IPS-NIHi11 (cell line): ENCODE measurements around the gene BRF1.

ENCODE experiments used
- DNase-seq: peaks from one replicate; pipeline ENCODE4 v3.0.0; 2012; ENCODE audit warnings: mixed read lengths, low spot score

BRF1 gene

GRCh38 chr14:105208738-105209075, 92.1 kb downstream of the BRF1 start:
- no peak for DNase-seq

DNA sequence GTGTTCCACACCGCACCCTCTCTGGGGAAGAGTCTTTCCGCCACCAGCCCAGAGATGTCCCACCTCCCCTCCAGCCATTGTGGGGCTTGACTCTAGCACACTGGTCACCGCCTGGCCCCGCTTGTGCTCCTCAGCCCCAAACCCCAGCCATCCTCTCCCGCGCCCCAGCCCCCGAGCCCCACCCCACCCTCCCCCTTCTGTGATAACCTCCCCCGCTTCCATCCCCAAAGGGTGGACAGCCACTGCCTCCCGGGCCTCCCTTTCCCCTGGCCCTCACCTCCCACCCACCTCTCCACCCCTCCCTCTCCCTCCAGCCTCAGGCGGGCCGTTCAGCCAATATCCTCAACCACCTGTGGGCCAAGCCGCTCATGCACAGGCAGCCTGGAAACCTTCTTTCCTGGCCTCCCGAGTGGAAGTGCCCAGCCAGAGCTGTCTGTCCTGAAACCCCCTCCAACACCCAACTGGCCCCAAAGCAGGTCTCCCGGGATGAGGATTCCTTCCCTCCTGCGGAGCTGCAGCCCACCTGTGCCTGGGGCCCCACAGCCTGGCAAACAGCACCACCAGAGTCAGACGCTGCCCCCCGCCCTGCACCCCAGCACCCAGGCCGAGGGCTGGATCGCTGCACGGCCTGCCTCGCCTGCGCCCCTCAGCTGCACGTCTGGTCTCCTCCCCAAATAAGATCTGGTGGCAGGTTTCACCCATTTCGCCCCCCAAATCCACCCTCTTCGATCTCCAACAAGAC, 92.6 kb downstream of the BRF1 start:
- DNase-seq: no peak

DNA sequence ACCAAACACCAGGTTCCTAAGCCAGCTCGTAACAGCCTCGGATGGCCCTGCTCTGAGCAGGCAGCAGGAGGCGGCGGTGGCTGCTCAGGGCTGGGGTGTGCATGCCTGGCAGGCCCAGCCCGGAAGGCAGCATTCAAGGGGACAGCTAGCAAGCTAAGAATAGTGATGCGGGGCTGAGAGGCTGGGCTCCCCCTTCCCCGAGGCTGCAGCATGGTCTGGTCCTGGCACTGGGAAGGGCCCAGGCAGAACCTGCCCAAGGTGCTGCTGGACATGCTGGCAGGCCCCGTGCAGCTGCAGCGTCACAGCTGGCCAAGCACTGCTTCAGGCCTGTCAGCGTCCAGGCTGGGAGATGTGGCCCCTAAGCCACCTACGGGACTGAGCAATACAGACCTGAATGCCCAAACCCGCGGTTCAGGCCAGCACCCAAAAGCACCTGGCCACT, 93.3 kb downstream of the BRF1 start:
- DNase-seq: peak; percentile 75

DNA sequence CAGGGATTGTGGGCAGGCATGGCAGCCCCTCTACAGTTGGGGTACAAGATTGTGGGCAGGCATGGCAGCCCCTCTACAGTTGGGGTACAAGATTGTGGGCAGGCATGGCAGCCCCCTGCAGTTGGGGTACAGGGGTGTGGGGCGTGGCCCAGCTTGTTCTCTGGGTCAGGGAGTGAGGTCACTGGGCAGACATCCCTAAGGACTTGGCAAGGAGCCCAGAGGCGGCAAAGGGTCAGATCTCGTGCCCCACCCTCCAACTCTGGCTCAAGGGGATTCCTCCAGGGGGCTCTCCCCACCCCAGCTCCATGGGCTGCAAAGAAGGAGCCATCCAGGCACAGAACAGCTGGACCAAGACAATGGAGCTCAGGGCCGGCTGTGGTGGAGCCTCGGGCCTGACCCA, 93.9 kb downstream of the BRF1 start:
- DNase-seq: no peak

GRCh38 chr14:105205673-105206208, 95.1 kb downstream of the BRF1 start:
- no peak for DNase-seq

DNA sequence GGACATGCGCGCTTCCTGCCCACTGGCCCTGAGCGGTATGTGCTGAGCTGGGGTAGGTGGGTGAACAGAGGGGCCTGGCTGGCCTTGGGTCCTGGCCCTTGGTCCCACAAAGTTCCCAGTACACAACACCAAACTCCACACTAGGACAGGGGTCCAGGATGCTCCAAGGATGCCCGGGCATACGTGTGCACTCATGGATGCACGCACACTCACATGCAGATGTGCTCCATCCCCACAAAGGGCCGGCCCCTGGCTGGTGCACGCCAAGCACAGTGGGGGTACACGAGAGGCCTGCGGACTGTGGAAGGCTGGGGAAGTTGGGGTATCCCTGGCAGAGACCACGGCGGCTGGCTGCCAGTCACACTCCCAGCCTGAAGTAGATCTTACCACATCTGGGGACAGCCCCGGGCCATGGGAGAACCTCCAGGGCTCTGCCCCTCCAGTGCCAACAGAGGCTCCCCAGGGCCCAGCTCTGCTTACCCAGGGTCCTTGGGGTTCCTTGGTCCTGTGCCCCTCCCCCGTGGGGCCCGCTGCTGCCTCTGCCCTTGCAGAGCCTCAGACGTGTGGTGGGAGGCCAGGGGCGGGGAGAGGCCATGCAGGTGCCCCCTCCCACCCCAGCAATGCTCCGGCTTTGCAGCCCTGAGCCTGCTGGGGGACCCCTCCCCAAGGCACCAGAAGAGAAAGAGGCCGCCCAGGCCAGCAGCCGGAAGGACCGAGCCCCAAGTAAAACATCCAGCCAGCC, 95.7 kb downstream of the BRF1 start:
- no peak for DNase-seq

- DNase-seq: no peak
These were observed 96.4 kb downstream of the BRF1 start for GRCh38 chr14:105204206-105204930.

DNA sequence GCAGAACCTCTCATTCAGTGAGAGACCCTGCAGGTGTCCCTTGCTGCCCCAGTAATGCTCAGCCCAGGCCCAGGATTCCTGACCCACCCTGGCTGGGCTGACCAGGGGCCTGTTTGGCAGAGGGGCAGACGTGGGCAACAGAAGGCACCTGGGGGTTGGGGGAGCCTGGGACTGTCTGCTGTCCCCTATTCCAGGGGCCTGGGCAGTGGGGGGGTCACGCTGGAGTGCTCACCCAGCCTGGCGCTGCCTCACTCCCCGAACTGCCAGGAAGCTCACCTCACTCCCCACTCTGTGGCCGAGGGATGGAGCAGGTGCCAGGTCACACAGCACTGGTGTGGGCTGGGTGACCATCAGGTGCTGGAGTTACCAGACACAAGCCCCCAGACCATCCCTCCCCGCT, 97.1 kb downstream of the BRF1 start:
- no peak for DNase-seq

DNA sequence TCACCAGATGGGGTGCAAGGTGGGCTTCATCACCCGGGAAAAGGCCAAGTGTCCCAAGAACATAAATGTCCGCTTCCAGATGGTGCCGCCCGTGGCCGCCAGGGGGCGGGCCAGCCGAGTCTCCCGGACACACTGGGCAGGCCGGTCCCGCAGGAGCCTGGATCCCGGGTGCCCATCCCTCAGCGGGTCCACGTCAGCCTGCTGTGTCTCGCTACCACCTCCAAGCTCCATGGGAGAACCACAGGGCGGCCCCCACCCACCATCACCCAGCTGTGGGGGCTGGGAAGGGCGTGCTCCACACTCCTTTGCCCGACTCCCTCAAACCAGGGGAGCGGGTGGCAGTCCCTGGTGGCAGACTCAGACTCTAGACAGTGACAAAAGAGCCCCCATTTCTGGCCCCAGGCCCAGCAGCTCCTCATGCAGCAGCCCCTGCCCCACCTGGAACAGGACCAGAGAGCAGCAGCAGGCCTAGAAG, 97.7 kb downstream of the BRF1 start:
- peak; percentile 92 for DNase-seq

GRCh38 chr14:105201925-105202513, 98.8 kb downstream of the BRF1 start:
- DNase-seq: no peak

DNA sequence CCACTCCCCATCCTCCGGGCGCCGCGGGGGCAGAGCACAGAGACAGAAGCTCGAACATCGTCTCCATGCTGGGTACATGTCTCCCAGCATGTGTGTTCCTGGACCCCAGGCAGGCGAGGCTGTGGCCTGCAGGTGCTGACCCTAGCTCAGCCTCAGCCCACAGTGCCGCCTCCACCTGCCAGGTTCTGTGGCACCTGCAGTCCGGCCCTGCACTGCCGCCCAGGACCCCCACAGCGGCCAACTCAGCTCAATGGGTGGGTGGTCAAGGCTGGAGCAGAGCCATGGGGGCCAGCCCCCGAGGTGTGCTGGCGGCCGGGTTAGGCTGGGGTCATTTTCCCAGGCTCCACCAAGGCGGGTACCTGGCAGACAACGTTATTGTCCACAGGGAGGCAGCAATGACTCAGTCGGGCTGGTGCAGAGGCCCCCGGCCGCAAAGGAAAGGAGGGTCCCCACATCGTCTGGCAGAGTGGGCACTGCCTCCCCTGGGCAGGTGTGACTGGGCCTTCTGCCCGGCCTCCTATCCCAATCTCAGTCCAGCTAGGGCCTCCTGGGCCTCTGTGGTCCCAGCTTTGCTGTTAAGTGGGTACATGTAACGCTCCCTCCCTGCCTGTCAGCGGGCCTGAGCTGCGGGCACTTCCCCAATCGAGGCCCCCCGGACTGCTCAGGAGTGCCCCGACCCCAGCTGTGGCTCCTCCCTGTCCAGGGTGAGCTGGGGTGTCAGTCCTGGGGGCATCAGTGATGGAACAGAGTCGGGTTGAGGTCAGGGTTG, 99.5 kb downstream of the BRF1 start:
- DNase-seq: peak; percentile 67

GRCh38 chr14:105200641-105201040, 100.2 kb downstream of the BRF1 start:
- DNase-seq: no peak

GRCh38 chr14:105200074-105200473, 100.7 kb downstream of the BRF1 start:
- DNase-seq: no peak

DNA sequence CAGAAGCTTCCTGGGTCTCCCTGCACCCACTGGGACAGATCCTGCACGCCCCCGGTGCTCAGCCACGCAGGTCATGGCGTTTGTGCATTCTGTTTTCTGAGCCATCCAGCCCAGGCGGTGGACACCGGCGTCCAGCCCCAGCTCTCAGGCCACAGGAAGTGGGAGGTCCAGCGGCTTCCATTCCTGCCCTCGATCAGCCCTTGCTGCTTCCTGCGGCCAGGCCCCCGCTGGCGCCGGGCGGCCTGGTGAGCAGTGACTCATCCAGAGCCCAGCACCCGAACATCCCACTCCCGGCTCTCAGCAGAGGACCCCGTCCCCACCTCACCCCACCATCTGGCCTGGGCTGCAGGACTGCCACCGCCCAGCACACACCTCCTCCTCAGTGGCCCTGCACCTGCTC, 101.7 kb downstream of the BRF1 start:
- DNase-seq: no peak

- no peak for DNase-seq
These were observed 102.2 kb downstream of the BRF1 start for GRCh38 chr14:105198588-105198987.

DNA sequence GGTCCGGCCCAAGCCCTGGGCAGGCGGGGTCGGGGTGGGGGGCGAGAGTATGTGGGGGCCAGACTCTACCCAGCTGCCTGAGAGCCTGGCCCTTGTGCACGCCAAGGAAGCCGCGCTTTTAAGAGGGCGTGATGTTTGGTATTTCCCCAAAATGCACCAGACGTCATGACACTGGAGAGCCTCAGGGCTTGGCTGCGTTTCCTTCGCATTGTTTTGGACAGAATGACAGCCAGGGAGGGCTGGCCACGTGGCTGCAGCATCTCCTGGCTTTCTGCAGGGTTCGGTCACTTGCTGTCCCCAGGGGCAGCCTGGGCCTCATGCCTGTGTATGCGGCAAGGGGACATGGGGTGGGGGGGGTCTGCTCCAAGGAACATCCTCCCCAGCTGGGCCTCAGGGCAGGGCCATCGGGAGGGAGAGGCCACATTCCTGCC, 103.6 kb downstream of the BRF1 start:
- no peak for DNase-seq

DNA sequence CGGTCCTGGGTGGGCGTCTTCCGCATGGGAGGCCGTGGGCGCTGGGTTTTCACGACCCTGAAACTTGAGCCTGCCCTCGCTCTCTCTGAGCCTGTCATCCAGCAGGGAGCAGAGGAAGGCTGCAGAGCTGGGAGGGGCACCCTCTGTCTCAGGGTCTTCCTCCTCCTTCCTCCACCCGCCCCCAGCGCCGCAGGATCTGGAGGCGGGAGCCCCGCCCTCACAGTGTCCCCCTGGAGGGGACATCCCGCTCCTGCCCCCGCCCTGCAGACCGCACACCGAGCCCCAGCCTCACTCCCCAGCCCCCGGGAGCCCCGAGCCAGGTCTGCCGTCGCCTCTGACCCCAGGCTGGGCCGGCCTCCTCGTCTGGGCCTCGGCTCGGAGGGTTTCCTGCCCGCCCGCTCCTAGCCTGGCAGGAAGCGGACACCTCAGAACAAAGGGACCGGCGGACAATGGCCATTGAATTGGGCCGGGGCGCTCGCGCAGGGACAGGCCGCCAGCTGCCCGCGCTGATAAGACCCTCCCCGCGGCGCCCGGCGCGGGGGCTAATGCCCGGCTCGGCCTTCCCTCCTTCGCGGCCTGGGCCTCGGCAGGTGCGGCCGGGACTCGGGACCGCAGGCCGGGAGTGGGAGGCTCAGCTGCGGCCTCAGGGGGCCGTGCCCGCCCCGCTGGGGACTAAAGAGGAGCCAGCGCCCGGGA, 104.4 kb downstream of the BRF1 start:
- peak; percentile 78 for DNase-seq

- no peak for DNase-seq
These were observed 105.1 kb downstream of the BRF1 start for GRCh38 chr14:105195522-105196264.

DNA sequence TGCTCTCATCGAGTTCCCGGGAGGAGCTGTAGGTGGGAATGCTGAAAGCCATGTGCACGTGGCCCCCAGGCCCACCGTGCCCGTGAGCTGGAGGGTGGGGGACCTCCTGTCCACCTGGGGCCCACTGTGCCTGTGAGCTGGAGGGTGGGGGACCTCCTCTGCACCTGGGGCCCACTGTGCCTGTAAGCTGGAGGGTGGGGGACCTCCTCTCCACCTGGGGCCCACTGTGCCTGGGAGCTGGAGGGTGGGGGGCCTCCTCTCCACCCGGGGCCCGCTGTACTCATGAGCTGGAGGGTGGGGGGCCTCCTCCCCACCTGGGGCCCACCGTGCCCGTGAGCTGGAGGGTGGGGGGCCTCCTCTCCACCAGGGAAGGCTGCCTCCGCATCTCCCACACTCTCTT, 105.8 kb downstream of the BRF1 start:
- no peak for DNase-seq
